Loucy (cell line): ENCODE data around the gene FAM131B.

Experiments used
- H2AFZ ChIP-seq: fragments of 200-600 bp; sonication (generic); 2 replicates; pipeline ENCODE4 v1.6.0; 2016; ENCODE audit warnings: antibody characterized with exemption, mild to moderate bottlenecking, low read length, moderate library complexity
- H3F3A ChIP-seq: fragments of 200-600 bp; 2 replicates; pipeline ENCODE4 v1.6.0; 2016; ENCODE audit warnings: antibody characterized with exemption, low read depth, mild to moderate bottlenecking
- H3K27me3 ChIP-seq: fragments of 200-600 bp; sonication (generic); 2 replicates; pipeline ENCODE4 v1.6.1; 2014; ENCODE audit warnings: low read length, mild to moderate bottlenecking; ENCODE audit not compliant: insufficient read depth, poor library complexity, severe bottlenecking
- H3K36me3 ChIP-seq: fragments of 200-600 bp; sonication (generic); 2 replicates; pipeline ENCODE4 v1.6.1; 2016; ENCODE audit warnings: low read length; ENCODE audit not compliant: insufficient read depth
- H3K4me1 ChIP-seq: fragments of 200-600 bp; sonication (generic); 2 replicates; pipeline ENCODE4 v1.5.1; 2014; ENCODE audit warnings: low read length, mild to moderate bottlenecking; ENCODE audit not compliant: insufficient read depth, poor library complexity, severe bottlenecking
- H3K4me2 ChIP-seq: fragments of 200-600 bp; sonication (generic); 2 replicates; pipeline ENCODE4 v1.6.0; 2014; ENCODE audit warnings: antibody characterized with exemption, low read length, low read depth, mild to moderate bottlenecking; ENCODE audit not compliant: poor library complexity, severe bottlenecking
- H3K4me3 ChIP-seq: fragments of 200-600 bp; sonication (generic); 2 replicates; pipeline ENCODE4 v1.5.1; 2014; ENCODE audit warnings: low read length, mild to moderate bottlenecking, mixed read lengths; ENCODE audit not compliant: poor library complexity, severe bottlenecking
- H3K79me2 ChIP-seq: fragments of 200-600 bp; sonication (generic); 2 replicates; pipeline ENCODE4 v1.6.1; 2014; ENCODE audit warnings: low read length; ENCODE audit not compliant: insufficient read depth
- H3K9ac ChIP-seq: fragments of 200-600 bp; sonication (generic); 2 replicates; pipeline ENCODE4 v1.6.0; 2014; ENCODE audit warnings: mild to moderate bottlenecking, low read depth, low read length, moderate library complexity; ENCODE audit not compliant: poor library complexity, severe bottlenecking
- H3K9me2 ChIP-seq: fragments of 200-600 bp; sonication (generic); replicated peaks from 2 replicates; pipeline ENCODE4 v1.6.1; 2016; ENCODE audit warnings: low read depth, low read length, mixed read lengths
- H3K9me3 ChIP-seq: fragments of 200-600 bp; sonication (generic); 2 replicates; pipeline ENCODE4 v1.6.1; 2014; ENCODE audit warnings: mild to moderate bottlenecking, antibody characterized with exemption, low read length, low read depth; ENCODE audit not compliant: insufficient read depth
- H4K20me1 ChIP-seq: fragments of 200-600 bp; sonication (generic); 2 replicates; pipeline ENCODE4 v1.6.0; 2014; ENCODE audit warnings: antibody characterized with exemption, low read length, mild to moderate bottlenecking; ENCODE audit not compliant: insufficient read depth, poor library complexity, severe bottlenecking
- CTCF ChIP-seq: fragments of 200-600 bp; sonication (generic); conservative IDR thresholded peaks from 2 replicates; pipeline ENCODE4 v1.5.1; 2014; ENCODE audit warnings: mild to moderate bottlenecking, antibody characterized with exemption, low read length
- EZH2phosphoT487 ChIP-seq: fragments of 200-600 bp; IDR thresholded peaks from 2 replicates; pipeline ENCODE4 v1.6.1; 2018; ENCODE audit warnings: antibody characterized with exemption, mild to moderate bottlenecking, moderate library complexity, borderline replicate concordance

FAM131B gene

GRCh38 chr7:143320620-143321019 is 41.9 kb downstream of the FAM131B start:
- H3K79me2 ChIP-seq: no peaks in the 10 kb centered on the region

GRCh38 chr7:143318661-143319060 is 43.9 kb downstream of the FAM131B start:
- H3K27me3 ChIP-seq: no peaks in the 10 kb centered on the region
- H3K9me2 ChIP-seq: no peaks in the 10 kb centered on the region
- no peak overlapping the region for H3K9ac ChIP-seq
- H3K36me3 ChIP-seq: no peaks in the 10 kb centered on the region
- H3K4me2 ChIP-seq: no peak overlapping the region
- TF ChIP-seq EZH2phosphoT487 (no peak), CTCF (no peak)
- H4K20me1 ChIP-seq: no peaks in the 10 kb centered on the region
- no peaks in the 10 kb centered on the region for H3K9me3 ChIP-seq
- H3K4me3 ChIP-seq: no peak overlapping the region
- H3K4me1 ChIP-seq: no peaks in the 10 kb centered on the region
- no peaks in the 10 kb centered on the region for H3K79me2 ChIP-seq
- H2AFZ ChIP-seq: no peak overlapping the region
- no peaks in the 10 kb centered on the region for H3F3A ChIP-seq

More at GRCh38 chr7:143320620-143321019, 41.9 kb downstream of the FAM131B start:
- H3K9me3 ChIP-seq: no peaks in the 10 kb centered on the region
- no peaks in the 10 kb centered on the region for H4K20me1 ChIP-seq
- TF ChIP-seq EZH2phosphoT487 (no peak), CTCF (no peak)
- no peak overlapping the region for H3K4me2 ChIP-seq
- H3K9ac ChIP-seq: no peak overlapping the region
- no peaks in the 10 kb centered on the region for H3K9me2 ChIP-seq
- H2AFZ ChIP-seq: no peak overlapping the region
- no peaks in the 10 kb centered on the region for H3K4me1 ChIP-seq
- no peaks in the 10 kb centered on the region for H3K36me3 ChIP-seq
- no peaks in the 10 kb centered on the region for H3F3A ChIP-seq
- H3K27me3 ChIP-seq: no peaks in the 10 kb centered on the region
- no peak overlapping the region for H3K4me3 ChIP-seq

GRCh38 chr7:143316492-143316891 is 46.0 kb downstream of the FAM131B start:
- Histone ChIP-seq H3K27me3 (no peaks in the 10 kb centered on the region), H3K9me2 (no peaks in the 10 kb centered on the region), H3K9ac (no peak overlapping the region), H3K4me3 (no peak overlapping the region), H3K4me1 (no peaks in the 10 kb centered on the region), H2AFZ (no peak overlapping the region), H3K36me3 (no peaks in the 10 kb centered on the region), H3K79me2 (no peaks in the 10 kb centered on the region), H4K20me1 (no peaks in the 10 kb centered on the region), H3F3A (no peaks in the 10 kb centered on the region), H3K4me2 (no peak overlapping the region), H3K9me3 (no peaks in the 10 kb centered on the region)
- TF ChIP-seq CTCF (no peak), EZH2phosphoT487 (no peak)
